Esophagus muscularis mucosa (tissue), 4 donors: ENCODE results near the gene LILRB3. TPM values are rescaled to one million over a fixed set of nuclear protein-coding genes. Genes with fewer than 3 reads are reported as not detected.
"Not testable (repeated sequence)": the region's sequence is repeated elsewhere in the genome, so short reads cannot be mapped to it uniquely, and the experiment has no call there.

ENCODE experiments used
- DNase-seq: peaks from one replicate; pipeline ENCODE4 v3.0.0-alpha.2; 2017; ENCODE audit errors: extremely low spot score
- H3K27ac ChIP-seq, 4 donors: fragments of 200-600 bp; sonication (generic); replicated peaks in 1 of 4; 1 replicate in 3 of 4; 2 replicates in 1 of 4; pipeline ENCODE4 v1.5.1; 2016 to 2019; ENCODE audit warnings: mild to moderate bottlenecking in 1 of 4
- H3K27me3 ChIP-seq, 4 donors: fragments of 200-600 bp; sonication (generic); one replicate each; pipeline versions ENCODE4 v1.5.1 to v1.6.0; 2016 to 2019
- H3K36me3 ChIP-seq, 4 donors: fragments of 200-600 bp; sonication (generic); one replicate each; pipeline ENCODE4 v1.5.1; 2016 to 2019
- H3K4me1 ChIP-seq, 4 donors: fragments of 200-600 bp; sonication (generic); one replicate each; pipeline ENCODE4 v1.5.1; 2016 to 2019
- H3K4me3 ChIP-seq, 4 donors: fragments of 200-600 bp; sonication (generic); 1 replicate in 2 of 4; 2 replicates in 2 of 4; pipeline ENCODE4 v1.5.1; 2016 to 2019; ENCODE audit warnings: mild to moderate bottlenecking in 4 of 4, moderate library complexity in 1 of 4
- H3K9me3 ChIP-seq, 4 donors: fragments of 200-600 bp; sonication (generic); 1 replicate in 3 of 4; 2 replicates in 1 of 4; pipeline ENCODE4 v1.5.1; 2016 to 2019
- CTCF ChIP-seq, 3 experiments: fragments of 200-600 bp in 2 of 3; fragments of 450-650 bp in 1 of 3; sonication (generic) in 2 of 3; IDR thresholded peaks; one replicate each; pipeline ENCODE4 v1.5.1; 2017 to 2019; ENCODE audit warnings: antibody characterized with exemption in 3 of 3, mild to moderate bottlenecking in 2 of 3, moderate library complexity in 1 of 3
- EP300 ChIP-seq: sonication (generic); formaldehyde crosslinking; IDR thresholded peaks from one replicate; pipeline ENCODE4 v1.6.1; 2017; ENCODE audit warnings: antibody characterized with exemption
- POLR2A ChIP-seq: fragments of 450-650 bp; IDR thresholded peaks from one replicate; pipeline ENCODE4 v1.6.1; 2017; ENCODE audit warnings: antibody characterized with exemption, moderate library complexity, mild to moderate bottlenecking, low read depth
- POLR2AphosphoS5 ChIP-seq, 2 donors: sonication (generic); formaldehyde crosslinking; IDR thresholded peaks; one replicate each; pipeline ENCODE4 v1.6.1; 2017; ENCODE audit warnings: antibody characterized with exemption in 2 of 2
- WGBS: methylation state at CpG from one replicate; pipeline ENCODE4 v1.1.5; 2018; 5-methylcytosine and 5-hydroxymethylcytosine counted together
- intact Hi-C: fragments of 100-400 bp; cut with DNase I; formaldehyde crosslinking; loops from one replicate; pipeline ENCODE4 v1.15.1; 2023
- total RNA-seq, 4 donors: library from RNA; depleted of rRNA; stranded (reverse); fragments of >200 nt; gene quantifications; one replicate each; pipeline versions ENCODE4 v1.1.0 to v1.2.1, GENCODE V29; 2016

Gene LILRB3
- total RNA-seq, 4 donors from 2014 or later: 9.1 to 36.1 (median 11.3) TPM

- Histone ChIP-seq H3K27ac (peak overlapping the region; percentile 70 to 79 (median 76)), H3K9me3 (no peaks in the 10 kb centered on the region), H3K4me1 (peaks cover 55 to 63% (median 63%) of the 10 kb centered on the region in 4 donors), H3K36me3 (peaks cover 24 to 49% (median 43%) of the 10 kb centered on the region in 4 donors), H3K4me3 (no peak overlapping the region), H3K27me3 (no peaks in the 10 kb centered on the region)
- TF ChIP-seq CTCF (IDR thresholded peaks at IDR 0.05) (no peak), EP300 (no peak), POLR2A (no peak), POLR2AphosphoS5 (IDR thresholded peaks at IDR 0.05) (no peak)
- 48% methylated on average over 5 of the region's 24 CpGs for WGBS
- intact Hi-C loops: no loop called here
- DNase-seq: no peak
Measured at GRCh38 chr19:54209058-54209810, 13.6 kb downstream of the LILRB3 start.

DNA sequence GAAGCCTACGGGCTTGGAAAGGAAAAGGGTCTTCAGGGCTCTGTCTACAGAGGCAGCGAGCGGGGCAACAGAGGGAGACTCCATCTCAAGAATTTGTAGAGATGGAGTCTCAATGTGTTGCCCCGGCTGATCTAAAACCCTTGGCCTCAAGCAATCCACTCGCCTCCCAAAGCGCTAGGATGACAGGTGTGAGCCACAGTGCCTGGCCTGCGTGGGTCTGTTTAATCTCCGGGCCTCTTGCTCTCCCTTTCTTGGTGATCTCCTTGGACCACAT is 14.1 kb downstream of the LILRB3 start:
- Histone ChIP-seq H3K4me3 (no peak overlapping the region), H3K4me1 (peaks cover 60 to 68% (median 68%) of the 10 kb centered on the region in 4 donors), H3K36me3 (peaks cover 29 to 54% (median 48%) of the 10 kb centered on the region in 4 donors), H3K27ac (peak overlapping the region; percentile 70 to 79 (median 76)), H3K9me3 (no peaks in the 10 kb centered on the region), H3K27me3 (no peaks in the 10 kb centered on the region)
- no peak for DNase-seq
- no peak for TF ChIP-seq POLR2A
- no peak for TF ChIP-seq POLR2AphosphoS5 (IDR thresholded peaks at IDR 0.05)
- TF ChIP-seq CTCF (IDR thresholded peaks at IDR 0.05): no peak
- TF ChIP-seq EP300: no peak
- WGBS: 63% methylated on average over 8 of the region's 8 CpGs
- intact Hi-C loops: no loop called here

- peaks cover 65 to 74% (median 73%) of the 10 kb centered on the region in 4 donors for H3K4me1 ChIP-seq
- DNase-seq: peak; percentile 92
- H3K36me3 ChIP-seq: peaks cover 35 to 60% (median 54%) of the 10 kb centered on the region in 4 donors
- no peaks in the 10 kb centered on the region for H3K27me3 ChIP-seq
- 58% methylated on average over 12 of the region's 18 CpGs for WGBS
- H3K27ac ChIP-seq: peak overlapping the region; percentile 70 to 79 (median 76)
- intact Hi-C loops: no loop called here
- H3K4me3 ChIP-seq: no peak overlapping the region
- no peaks in the 10 kb centered on the region for H3K9me3 ChIP-seq
- TF ChIP-seq POLR2AphosphoS5 (IDR thresholded peaks at IDR 0.05): peak in 1 of 2 donors; percentile 44
- TF ChIP-seq POLR2A: no peak
- TF ChIP-seq EP300: peak; percentile 41
- TF ChIP-seq CTCF (IDR thresholded peaks at IDR 0.05): no peak
Measured at GRCh38 chr19:54207983-54208783, 14.6 kb downstream of the LILRB3 start.

- no peak overlapping the region for H3K4me3 ChIP-seq
- H3K9me3 ChIP-seq: no peaks in the 10 kb centered on the region
- no peaks in the 10 kb centered on the region for H3K27me3 ChIP-seq
- intact Hi-C loops: no loop called here
- 76% methylated on average over 5 of the region's 5 CpGs for WGBS
- peak overlapping the region; percentile 12 to 67 (median 56) for H3K27ac ChIP-seq
- TF ChIP-seq CTCF (IDR thresholded peaks at IDR 0.05) (no peak), POLR2AphosphoS5 (IDR thresholded peaks at IDR 0.05) (no peak), POLR2A (no peak), EP300 (no peak)
- H3K4me1 ChIP-seq: peaks cover 71 to 79% (median 79%) of the 10 kb centered on the region in 4 donors
- H3K36me3 ChIP-seq: peaks cover 40 to 65% (median 59%) of the 10 kb centered on the region in 4 donors
- no peak for DNase-seq
Measured at GRCh38 chr19:54207676-54207982, 15.2 kb downstream of the LILRB3 start.

- H3K4me1 ChIP-seq: peaks cover 75 to 84% (median 83%) of the 10 kb centered on the region in 4 donors
- H3K36me3 ChIP-seq: peaks cover 45 to 70% (median 64%) of the 10 kb centered on the region in 4 donors
- peak overlapping the region; percentile 12 to 67 (median 56) for H3K27ac ChIP-seq
Measured at GRCh38 chr19:54207193-54207592, 15.6 kb downstream of the LILRB3 start.

More at GRCh38 chr19:54207193-54207592, 15.6 kb downstream of the LILRB3 start:
- H3K4me3 ChIP-seq, H3K27me3 ChIP-seq, intact Hi-C loops, H3K9me3 ChIP-seq, DNase-seq: not testable (repeated sequence)
- WGBS: 82% methylated on average over 12 of the region's 23 CpGs
